ENCODE data around the gene EDA. TPM values are rescaled to one million over a fixed set of nuclear protein-coding genes. Genes with fewer than 3 reads are reported as not detected.

EDA gene
- total RNA-seq, 2 donors from 2014 or later = 8.1 to 10.1 TPM

GRCh38 chrX:70062961-70063550 is 447.1 kb downstream of the EDA start:
- 97% methylated on average over 40 of the region's 52 CpGs for WGBS
- intact Hi-C loops (cut with DNase I) = no loop called here

GRCh38 chrX:70066646-70067045 is 450.7 kb downstream of the EDA start:
- TF ChIP-seq POLR2AphosphoS5 (IDR thresholded peaks at IDR 0.05) (no peak), POLR2A (IDR thresholded peaks at IDR 0.05) (no peak), CTCF (IDR thresholded peaks at IDR 0.05) (no peak)
- no peak for DNase-seq (ENCODE audit: low spot score)
- Histone ChIP-seq H3K27ac (no peak overlapping the region), H3K4me1 (replicated peaks) (no peaks in the 10 kb centered on the region), H3K4me3 (no peak overlapping the region), H3K27me3 (replicated peaks; ENCODE audit: insufficient read depth) (no peaks in the 10 kb centered on the region), H3K36me3 (no peaks in the 10 kb centered on the region), H3K9me3 (no peaks in the 10 kb centered on the region)
- intact Hi-C loops (cut with DNase I) = no loop called here
- WGBS = 93% methylated on average over 7 of the region's 7 CpGs

More at GRCh38 chrX:70062961-70063550, 447.1 kb downstream of the EDA start:
- Histone ChIP-seq H3K36me3 (no peaks in the 10 kb centered on the region), H3K4me1 (replicated peaks) (no peaks in the 10 kb centered on the region), H3K4me3 (no peak overlapping the region), H3K27ac (no peak overlapping the region), H3K9me3 (no peaks in the 10 kb centered on the region), H3K27me3 (replicated peaks; ENCODE audit: insufficient read depth) (no peaks in the 10 kb centered on the region)
- TF ChIP-seq POLR2A (IDR thresholded peaks at IDR 0.05) = no peak
- no peak for TF ChIP-seq POLR2AphosphoS5 (IDR thresholded peaks at IDR 0.05)
- TF ChIP-seq CTCF (IDR thresholded peaks at IDR 0.05) = no peak
- no peak for DNase-seq (ENCODE audit: low spot score)

- no peaks in the 10 kb centered on the region for H3K27me3 ChIP-seq (replicated peaks; ENCODE audit: insufficient read depth)
- DNase-seq (ENCODE audit: low spot score) = no peak
- intact Hi-C loops (cut with DNase I) = no loop called here
- no peak overlapping the region for H3K27ac ChIP-seq
- no peaks in the 10 kb centered on the region for H3K9me3 ChIP-seq
- 98% methylated on average over 5 of the region's 5 CpGs for WGBS
- H3K36me3 ChIP-seq = no peaks in the 10 kb centered on the region
- no peaks in the 10 kb centered on the region for H3K4me1 ChIP-seq (replicated peaks)
- H3K4me3 ChIP-seq = no peak overlapping the region
- TF ChIP-seq POLR2AphosphoS5 (IDR thresholded peaks at IDR 0.05) = no peak
These were observed 463.4 kb downstream of the EDA start for GRCh38 chrX:70079297-70079696.

- no peaks in the 10 kb centered on the region for H3K4me1 ChIP-seq (replicated peaks)
- no peak for TF ChIP-seq CTCF (IDR thresholded peaks at IDR 0.05)
- no peak for TF ChIP-seq POLR2A (IDR thresholded peaks at IDR 0.05)
- no peak for TF ChIP-seq POLR2AphosphoS5 (IDR thresholded peaks at IDR 0.05)
- H3K9me3 ChIP-seq = no peaks in the 10 kb centered on the region
- DNase-seq (ENCODE audit: low spot score) = no peak
- no peaks in the 10 kb centered on the region for H3K36me3 ChIP-seq
- H3K27ac ChIP-seq = no peak overlapping the region
- H3K27me3 ChIP-seq (replicated peaks; ENCODE audit: insufficient read depth) = no peaks in the 10 kb centered on the region
- intact Hi-C loops (cut with DNase I) = no loop called here
- no peak overlapping the region for H3K4me3 ChIP-seq
- WGBS = 46% methylated on average over 3 of the region's 3 CpGs
These were observed 464.0 kb downstream of the EDA start for GRCh38 chrX:70079870-70080269.

- WGBS = 71% methylated on average over 4 of the region's 4 CpGs
- intact Hi-C loops (cut with DNase I) = no loop called here
- Histone ChIP-seq H3K9me3 (no peaks in the 10 kb centered on the region), H3K27ac (no peak overlapping the region), H3K36me3 (no peaks in the 10 kb centered on the region), H3K27me3 (replicated peaks; ENCODE audit: insufficient read depth) (no peaks in the 10 kb centered on the region), H3K4me1 (replicated peaks) (no peaks in the 10 kb centered on the region), H3K4me3 (no peak overlapping the region)
- no peak for DNase-seq (ENCODE audit: low spot score)
- no peak for TF ChIP-seq POLR2AphosphoS5 (IDR thresholded peaks at IDR 0.05)
- no peak for TF ChIP-seq CTCF (IDR thresholded peaks at IDR 0.05)
These were observed 466.8 kb downstream of the EDA start for GRCh38 chrX:70082723-70083122.
